ENCODE results near the gene ECM1. TPM values are rescaled to one million over a fixed set of nuclear protein-coding genes. Genes with fewer than 3 reads are reported as not detected.

The ECM1 gene
- total RNA-seq, 2 donors from 2014 or later: 6.3 to 10.5 TPM

DNA sequence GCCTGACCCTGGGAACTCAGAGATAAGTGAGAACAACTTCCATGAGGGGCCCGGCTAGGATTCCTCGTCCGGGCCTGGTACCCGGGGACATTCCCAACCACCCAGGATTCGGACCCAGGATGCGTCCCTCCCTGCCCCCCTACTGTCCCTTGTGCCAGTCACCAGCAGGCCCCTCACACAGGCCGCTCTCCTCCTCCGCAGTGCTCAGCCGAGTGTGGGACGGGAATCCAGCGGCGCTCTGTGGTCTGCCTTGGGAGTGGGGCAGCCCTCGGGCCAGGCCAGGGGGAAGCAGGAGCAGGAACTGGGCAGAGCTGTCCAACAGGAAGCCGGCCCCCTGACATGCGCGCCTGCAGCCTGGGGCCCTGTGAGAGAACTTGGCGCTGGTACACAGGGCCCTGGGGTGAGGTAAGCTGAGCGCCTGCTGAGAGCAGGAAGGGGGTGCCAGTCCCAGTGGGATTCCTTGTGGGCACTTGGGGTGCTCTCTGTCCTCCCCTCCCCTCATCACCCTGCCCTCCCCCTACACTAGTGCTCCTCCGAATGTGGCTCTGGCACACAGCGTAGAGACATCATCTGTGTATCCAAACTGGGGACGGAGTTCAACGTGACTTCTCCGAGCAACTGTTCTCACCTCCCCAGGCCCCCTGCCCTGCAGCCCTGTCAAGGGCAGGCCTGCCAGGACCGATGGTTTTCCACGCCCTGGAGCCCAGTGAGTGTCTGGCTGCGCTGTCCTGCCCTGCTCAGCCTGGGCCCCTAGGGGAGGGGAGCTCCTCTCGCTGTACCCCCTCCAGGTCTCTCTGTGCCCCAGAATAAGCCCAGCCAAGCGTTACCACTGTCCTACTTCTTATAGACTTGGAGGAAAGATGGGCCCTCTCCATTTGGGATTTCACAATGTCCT lies 51.1 kb downstream of the ECM1 start:
- no peaks in the 10 kb centered on the region for H3K36me3 ChIP-seq
- TF ChIP-seq CTCF (IDR thresholded peaks at IDR 0.05): no peak
- no peak for DNase-seq
- H3K4me3 ChIP-seq: no peak overlapping the region
- peaks cover 23% of the 10 kb centered on the region for H3K4me1 ChIP-seq
- H3K27me3 ChIP-seq: no peaks in the 10 kb centered on the region
- H3K9me3 ChIP-seq: no peaks in the 10 kb centered on the region
- peak overlapping the region in 1 of 2 donors; percentile 98 for H3K9ac ChIP-seq (ENCODE audit: low read depth in 2 of 2, low read length in 2 of 2)
- no peak overlapping the region for H3K27ac ChIP-seq
- intact Hi-C loops (cut with DNase I): loop anchor here (2.0 to 10.0 kb wide), 2 partner anchors 94 to 256 kb away; no protein-coding TSS in a partner anchor

DNA sequence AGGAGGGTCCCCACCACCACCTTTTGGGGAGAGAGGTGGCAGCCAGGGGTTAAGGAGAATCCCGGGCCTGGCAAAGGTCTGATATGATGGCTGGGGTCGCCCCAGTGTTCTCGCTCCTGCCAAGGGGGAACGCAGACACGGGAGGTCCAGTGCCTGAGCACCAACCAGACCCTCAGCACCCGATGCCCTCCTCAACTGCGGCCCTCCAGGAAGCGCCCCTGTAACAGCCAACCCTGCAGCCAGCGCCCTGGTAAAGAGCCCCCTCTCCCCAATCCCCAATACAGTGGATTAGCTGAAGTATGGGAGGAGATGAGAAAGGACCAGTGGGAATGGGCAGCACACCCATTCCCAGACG lies 51.7 kb downstream of the ECM1 start:
- TF ChIP-seq CTCF (IDR thresholded peaks at IDR 0.05): no peak
- DNase-seq: no peak
- intact Hi-C loops (cut with DNase I): loop anchor here (2.0 to 10.0 kb wide), 4 partner anchors 61 to 365 kb away; partner anchors contain the start of gene SETDB1

GRCh38 chr1:150560011-150560438 lies 52.1 kb downstream of the ECM1 start:
- H3K27me3 ChIP-seq: no peaks in the 10 kb centered on the region
- DNase-seq: peak; percentile 91
- intact Hi-C loops (cut with DNase I): loop anchor here (2.0 to 10.0 kb wide), 2 partner anchors 61 to 365 kb away; partner anchors contain the start of gene SETDB1
- peak overlapping the region; percentile 6 to 98 for H3K9ac ChIP-seq (ENCODE audit: low read depth in 2 of 2, low read length in 2 of 2)
- no peaks in the 10 kb centered on the region for H3K9me3 ChIP-seq
- no peak overlapping the region for H3K4me3 ChIP-seq
- peak; percentile 93 for TF ChIP-seq CTCF (IDR thresholded peaks at IDR 0.05)
- peak overlapping the region; percentile 98 for H3K27ac ChIP-seq
- H3K36me3 ChIP-seq: no peaks in the 10 kb centered on the region
- peaks cover 33% of the 10 kb centered on the region for H3K4me1 ChIP-seq

More for the DNA sequence above, 51.7 kb downstream of the ECM1 start:
- Histone ChIP-seq H3K4me3 (no peak overlapping the region), H3K4me1 (peaks cover 29% of the 10 kb centered on the region), H3K27ac (peak overlapping the region; percentile 98), H3K9ac (ENCODE audit: low read depth in 2 of 2, low read length in 2 of 2) (peak overlapping the region; percentile 6 to 98), H3K9me3 (no peaks in the 10 kb centered on the region), H3K27me3 (no peaks in the 10 kb centered on the region), H3K36me3 (no peaks in the 10 kb centered on the region)

DNA sequence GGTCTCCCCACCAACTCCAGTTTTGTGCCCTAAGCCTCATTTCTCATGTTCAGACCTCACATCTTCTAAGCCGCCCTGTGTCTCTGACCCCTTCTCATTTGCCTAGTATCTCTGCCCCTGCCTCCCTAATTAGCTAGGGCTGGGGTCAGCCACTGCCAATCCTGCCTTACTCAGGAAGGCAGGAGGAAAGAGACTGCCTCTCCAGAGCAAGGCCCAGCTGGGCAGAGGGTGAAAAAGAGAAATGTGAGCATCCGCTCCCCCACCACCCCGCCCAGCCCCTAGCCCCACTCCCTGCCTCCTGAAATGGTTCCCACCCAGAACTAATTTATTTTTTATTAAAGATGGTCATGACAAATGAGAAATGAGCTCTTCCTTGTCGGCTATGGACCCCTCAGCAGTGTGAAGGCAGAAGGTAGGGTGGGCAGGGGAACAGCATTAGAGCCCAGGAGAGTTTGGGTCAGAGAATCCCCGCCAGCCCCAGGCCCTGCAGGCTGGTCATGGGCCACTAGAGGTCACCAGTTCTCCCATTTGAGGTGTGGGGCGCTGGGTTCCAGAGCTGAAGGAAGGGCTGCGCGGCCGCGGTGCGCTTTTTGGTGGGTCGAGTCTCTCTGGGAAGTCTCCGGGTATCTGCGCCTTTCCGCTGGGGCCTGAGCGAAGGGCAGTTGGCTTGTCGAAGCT lies 52.8 kb downstream of the ECM1 start:
- Histone ChIP-seq H3K4me3 (peak overlapping the region; percentile 42), H3K36me3 (no peaks in the 10 kb centered on the region), H3K4me1 (peaks cover 37% of the 10 kb centered on the region), H3K27me3 (no peaks in the 10 kb centered on the region), H3K9ac (ENCODE audit: low read depth in 2 of 2, low read length in 2 of 2) (peak overlapping the region; percentile 93 to 98), H3K9me3 (no peaks in the 10 kb centered on the region), H3K27ac (peak overlapping the region; percentile 98)
- peak; percentile 93 for DNase-seq
- peak; percentile 88 for TF ChIP-seq CTCF (IDR thresholded peaks at IDR 0.05)
- intact Hi-C loops (cut with DNase I): loop anchor here (2.0 to 10.0 kb wide), 2 partner anchors 60 to 364 kb away; partner anchors contain the start of gene SETDB1

GRCh38 chr1:150561254-150561973 lies 53.5 kb downstream of the ECM1 start:
- H3K9me3 ChIP-seq: no peaks in the 10 kb centered on the region
- DNase-seq: peak; percentile 96
- H3K4me3 ChIP-seq: peak overlapping the region; percentile 42
- TF ChIP-seq CTCF (IDR thresholded peaks at IDR 0.05): no peak
- peak overlapping the region; percentile 98 for H3K27ac ChIP-seq
- intact Hi-C loops (cut with DNase I): loop anchor here (2.0 to 10.0 kb wide), 2 partner anchors 59 to 363 kb away; partner anchors contain the start of gene SETDB1
- H3K27me3 ChIP-seq: no peaks in the 10 kb centered on the region
- H3K4me1 ChIP-seq: peaks cover 37% of the 10 kb centered on the region
- peak overlapping the region; percentile 93 to 98 for H3K9ac ChIP-seq (ENCODE audit: low read depth in 2 of 2, low read length in 2 of 2)
- no peaks in the 10 kb centered on the region for H3K36me3 ChIP-seq
